Uterus (tissue), 2 donors: ENCODE data around the gene RARRES2.

ENCODE experiments used
- POLR2A ChIP-seq, 2 donors: fragments of 450-650 bp; IDR thresholded peaks; one replicate each; pipeline ENCODE4 v1.6.1; 2016; ENCODE audit warnings: antibody characterized with exemption in 2 of 2, mild to moderate bottlenecking in 1 of 2, moderate library complexity in 1 of 2
- TF ChIP-seq, protein P1 (sequence below), 4 experiments: fragments of 200-600 bp in 2 of 4; fragments of 450-650 bp in 2 of 4; sonication (generic) in 2 of 4; IDR thresholded peaks; one replicate each; pipeline ENCODE4 v1.5.1; 2016 to 2019; ENCODE audit warnings: antibody characterized with exemption in 4 of 4, mild to moderate bottlenecking in 2 of 4, moderate library complexity in 1 of 4

DNA sequence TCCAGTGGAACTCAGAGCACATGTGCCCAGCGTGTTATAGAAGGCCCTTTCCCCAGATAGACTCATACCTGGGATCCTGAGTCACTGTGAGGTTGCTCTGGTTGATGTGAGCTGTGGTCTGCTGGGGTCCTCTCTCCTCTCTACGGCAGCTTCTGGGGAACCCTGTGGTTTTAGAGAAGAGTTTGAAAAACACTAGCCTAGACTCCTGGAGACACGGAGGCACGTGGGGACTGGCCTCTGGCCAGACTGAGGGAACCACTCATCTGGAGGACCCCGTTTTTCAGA lies 48.0 kb upstream of the RARRES2 start:
- TF ChIP-seq, protein P1, sequence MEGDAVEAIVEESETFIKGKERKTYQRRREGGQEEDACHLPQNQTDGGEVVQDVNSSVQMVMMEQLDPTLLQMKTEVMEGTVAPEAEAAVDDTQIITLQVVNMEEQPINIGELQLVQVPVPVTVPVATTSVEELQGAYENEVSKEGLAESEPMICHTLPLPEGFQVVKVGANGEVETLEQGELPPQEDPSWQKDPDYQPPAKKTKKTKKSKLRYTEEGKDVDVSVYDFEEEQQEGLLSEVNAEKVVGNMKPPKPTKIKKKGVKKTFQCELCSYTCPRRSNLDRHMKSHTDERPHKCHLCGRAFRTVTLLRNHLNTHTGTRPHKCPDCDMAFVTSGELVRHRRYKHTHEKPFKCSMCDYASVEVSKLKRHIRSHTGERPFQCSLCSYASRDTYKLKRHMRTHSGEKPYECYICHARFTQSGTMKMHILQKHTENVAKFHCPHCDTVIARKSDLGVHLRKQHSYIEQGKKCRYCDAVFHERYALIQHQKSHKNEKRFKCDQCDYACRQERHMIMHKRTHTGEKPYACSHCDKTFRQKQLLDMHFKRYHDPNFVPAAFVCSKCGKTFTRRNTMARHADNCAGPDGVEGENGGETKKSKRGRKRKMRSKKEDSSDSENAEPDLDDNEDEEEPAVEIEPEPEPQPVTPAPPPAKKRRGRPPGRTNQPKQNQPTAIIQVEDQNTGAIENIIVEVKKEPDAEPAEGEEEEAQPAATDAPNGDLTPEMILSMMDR (IDR thresholded peaks at IDR 0.05), result no peak
- no peak for TF ChIP-seq POLR2A (IDR thresholded peaks at IDR 0.05)
